Measurements from ENCODE around the gene GPR158. TPM values are rescaled to one million over a fixed set of nuclear protein-coding genes. Genes with fewer than 3 reads are reported as not detected.
"Not testable (repeated sequence)": the region's sequence is repeated elsewhere in the genome, so short reads cannot be mapped to it uniquely, and the experiment has no call there.

Gene GPR158
- total RNA-seq, 1 donor = 0.18 TPM

DNA sequence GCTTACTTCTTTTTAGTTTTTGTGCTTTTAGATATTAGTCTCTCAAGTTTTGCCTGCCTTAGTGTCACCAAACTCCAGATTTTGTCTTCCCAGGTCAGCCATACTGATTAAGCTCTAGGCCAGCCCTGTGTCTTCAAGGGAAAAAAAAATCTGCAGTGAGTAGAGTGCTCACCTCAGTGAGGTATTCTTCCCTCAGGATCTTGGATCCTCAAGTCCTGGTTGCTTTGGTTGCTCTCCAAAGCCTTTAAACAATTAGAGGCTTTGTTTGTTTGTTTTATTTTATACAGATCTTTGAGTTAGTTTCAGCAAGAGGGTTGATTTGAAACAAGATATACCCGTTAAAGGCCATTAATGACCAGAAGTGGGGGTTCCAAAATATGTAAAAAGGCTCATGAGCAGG lies 165.2 kb downstream of the GPR158 start:
- no peak for DNase-seq (ENCODE audit: low read depth)
- TF ChIP-seq, protein P1, sequence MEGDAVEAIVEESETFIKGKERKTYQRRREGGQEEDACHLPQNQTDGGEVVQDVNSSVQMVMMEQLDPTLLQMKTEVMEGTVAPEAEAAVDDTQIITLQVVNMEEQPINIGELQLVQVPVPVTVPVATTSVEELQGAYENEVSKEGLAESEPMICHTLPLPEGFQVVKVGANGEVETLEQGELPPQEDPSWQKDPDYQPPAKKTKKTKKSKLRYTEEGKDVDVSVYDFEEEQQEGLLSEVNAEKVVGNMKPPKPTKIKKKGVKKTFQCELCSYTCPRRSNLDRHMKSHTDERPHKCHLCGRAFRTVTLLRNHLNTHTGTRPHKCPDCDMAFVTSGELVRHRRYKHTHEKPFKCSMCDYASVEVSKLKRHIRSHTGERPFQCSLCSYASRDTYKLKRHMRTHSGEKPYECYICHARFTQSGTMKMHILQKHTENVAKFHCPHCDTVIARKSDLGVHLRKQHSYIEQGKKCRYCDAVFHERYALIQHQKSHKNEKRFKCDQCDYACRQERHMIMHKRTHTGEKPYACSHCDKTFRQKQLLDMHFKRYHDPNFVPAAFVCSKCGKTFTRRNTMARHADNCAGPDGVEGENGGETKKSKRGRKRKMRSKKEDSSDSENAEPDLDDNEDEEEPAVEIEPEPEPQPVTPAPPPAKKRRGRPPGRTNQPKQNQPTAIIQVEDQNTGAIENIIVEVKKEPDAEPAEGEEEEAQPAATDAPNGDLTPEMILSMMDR (IDR thresholded peaks at IDR 0.05; ENCODE audit: insufficient read depth, low read length) = no peak
- no peak overlapping the region for H3K4me3 ChIP-seq (ENCODE audit: low read depth, low read length)

DNA sequence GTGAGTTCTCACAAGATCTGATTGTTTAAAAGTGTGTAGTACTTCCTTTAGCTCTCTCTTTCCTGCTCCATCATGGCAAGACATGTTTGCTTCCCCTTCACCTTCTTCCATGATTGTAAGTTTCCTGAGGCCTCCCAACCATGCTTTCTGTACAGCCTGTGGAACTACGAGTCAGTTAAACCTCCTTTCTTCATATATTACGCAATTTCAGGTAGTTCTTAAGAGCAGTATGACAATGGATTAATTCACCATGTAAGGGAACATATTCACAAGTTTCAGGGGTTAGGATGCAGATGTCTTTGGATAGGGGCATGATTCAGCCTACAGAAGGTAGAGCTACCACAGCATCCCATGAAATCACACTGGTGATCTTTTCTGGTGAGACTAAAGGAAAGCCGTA lies 174.7 kb downstream of the GPR158 start:
- TF ChIP-seq, protein P1 (IDR thresholded peaks at IDR 0.05; ENCODE audit: insufficient read depth, low read length) = no peak

DNA sequence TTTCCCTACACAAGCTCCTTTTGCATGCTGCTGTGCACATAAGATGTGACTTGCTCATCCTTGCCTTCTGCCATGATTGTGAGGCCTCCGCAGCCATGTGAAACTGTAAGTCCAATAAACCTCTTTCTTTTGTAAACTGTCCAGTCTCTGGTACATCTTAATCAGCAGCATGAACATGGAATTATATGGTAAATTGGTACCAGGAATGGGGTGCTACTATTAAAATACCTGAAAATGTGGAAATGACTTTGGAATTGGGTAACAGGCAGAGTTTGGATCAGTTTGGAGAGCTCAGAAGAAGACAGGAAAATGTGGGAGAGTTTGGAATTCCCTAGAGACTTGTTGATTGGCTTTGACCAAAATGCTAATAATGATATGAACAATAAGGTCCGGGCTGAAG lies 181.8 kb downstream of the GPR158 start:
- TF ChIP-seq, protein P1 (IDR thresholded peaks at IDR 0.05; ENCODE audit: insufficient read depth, low read length) = no peak
- no peak overlapping the region for H3K4me3 ChIP-seq (ENCODE audit: low read depth, low read length)
- DNase-seq (ENCODE audit: low read depth) = no peak

More for the DNA sequence above, 174.7 kb downstream of the GPR158 start:
- no peak for DNase-seq (ENCODE audit: low read depth)
- H3K4me3 ChIP-seq (ENCODE audit: low read depth, low read length) = no peak overlapping the region

DNA sequence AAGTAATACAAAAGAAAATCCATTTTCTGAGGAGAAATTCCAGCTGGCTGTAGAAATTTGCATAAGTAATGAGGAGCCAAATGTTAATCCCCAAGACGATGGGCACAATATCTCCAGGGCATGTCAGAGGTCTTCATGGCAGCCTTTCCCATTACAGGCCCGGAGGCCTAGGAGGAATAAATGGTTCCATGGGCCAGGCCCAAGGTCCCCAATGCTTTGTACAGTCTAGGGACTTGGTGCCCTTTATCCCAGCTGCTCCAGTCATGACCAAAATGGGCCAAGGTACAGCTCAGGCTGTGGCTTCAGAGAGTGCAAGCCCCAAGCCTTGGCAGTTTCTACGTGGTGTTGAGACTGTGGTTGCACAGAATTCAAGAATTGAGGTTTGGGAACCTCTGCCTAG lies 182.5 kb downstream of the GPR158 start:
- TF ChIP-seq, protein P1 (IDR thresholded peaks at IDR 0.05; ENCODE audit: insufficient read depth, low read length) = no peak
- H3K4me3 ChIP-seq (ENCODE audit: low read depth, low read length) = no peak overlapping the region
- DNase-seq (ENCODE audit: low read depth) = no peak

DNA sequence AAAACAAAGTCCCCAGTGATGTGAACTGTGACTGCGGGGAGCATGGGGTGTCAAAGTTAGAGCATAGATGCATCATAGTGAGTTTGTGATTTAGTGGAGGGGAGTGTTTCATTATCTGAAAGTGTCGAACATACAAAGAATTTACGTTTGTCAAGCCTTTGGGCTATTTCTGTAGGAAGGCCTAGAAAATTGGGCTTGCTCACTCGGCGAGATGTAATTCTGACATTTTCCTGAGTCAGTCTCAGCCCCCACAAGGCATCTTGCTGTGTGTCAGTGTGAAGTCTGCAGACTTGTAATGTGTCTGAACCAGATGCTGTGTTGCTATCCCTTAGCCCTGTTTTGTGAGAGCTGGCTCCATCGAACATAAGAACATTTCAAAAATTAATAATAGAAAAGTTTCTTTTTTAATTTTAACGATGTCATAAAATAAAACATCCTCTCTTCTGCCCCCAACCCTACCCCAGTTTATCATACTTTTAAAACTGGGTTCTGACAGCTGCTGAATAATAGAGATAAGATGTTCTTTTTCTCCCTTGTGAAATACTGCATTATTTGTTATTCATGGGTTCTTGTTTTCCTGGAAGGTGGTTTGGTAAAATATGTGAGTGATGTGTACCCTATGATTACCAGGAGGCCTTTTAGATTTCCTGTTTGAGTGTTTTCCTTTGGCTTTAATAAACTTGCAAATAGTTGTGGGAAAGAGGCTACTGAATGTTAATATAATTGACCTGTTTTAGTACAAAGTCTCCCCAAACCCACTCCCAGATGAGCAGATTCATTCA lies 207.4 kb downstream of the GPR158 start:
- no peak overlapping the region for H3K4me3 ChIP-seq (ENCODE audit: low read depth, low read length)
- DNase-seq (ENCODE audit: low read depth) = no peak
- TF ChIP-seq, protein P1 (IDR thresholded peaks at IDR 0.05; ENCODE audit: insufficient read depth, low read length) = no peak

DNA sequence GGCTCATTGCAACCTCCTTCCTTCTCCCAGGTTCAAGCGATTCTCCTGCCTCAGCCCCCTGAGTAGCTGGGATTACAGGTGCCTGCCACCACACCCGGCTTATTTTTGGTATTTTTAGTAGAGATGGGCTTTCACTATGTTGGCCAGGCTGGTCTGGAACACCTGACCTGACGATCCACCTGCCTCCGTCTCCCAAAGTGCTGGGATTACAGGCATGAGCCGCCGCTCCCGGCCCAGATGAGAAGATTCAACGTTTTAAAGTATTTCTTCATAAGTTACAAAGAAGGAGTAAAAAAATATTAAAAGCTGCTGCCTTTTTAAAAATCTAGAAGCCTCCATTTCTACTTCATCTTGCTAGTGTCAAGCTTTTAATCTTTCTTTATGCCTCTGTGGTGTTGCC lies 208.1 kb downstream of the GPR158 start:
- DNase-seq (ENCODE audit: low read depth); H3K4me3 ChIP-seq (ENCODE audit: low read depth, low read length): not testable (repeated sequence)

DNA sequence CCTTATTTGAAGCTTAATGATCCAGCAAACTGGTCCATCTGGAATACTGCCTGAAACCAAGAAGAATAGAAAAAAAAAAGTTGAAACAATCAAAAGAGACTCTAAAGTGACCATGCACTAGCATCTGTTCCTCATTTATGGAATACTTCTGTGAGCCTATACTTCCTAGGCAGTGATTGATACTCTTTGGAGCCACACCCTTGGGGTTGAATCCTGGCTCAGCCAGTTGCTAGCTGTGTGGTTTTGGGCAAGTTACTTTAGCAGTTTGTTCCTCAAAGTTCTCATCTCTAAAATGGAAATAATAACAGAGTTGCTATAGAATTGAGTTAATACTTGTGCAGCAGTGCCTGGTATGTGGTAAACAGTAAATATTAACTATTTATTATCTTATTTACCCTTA lies 208.9 kb downstream of the GPR158 start:
- H3K4me3 ChIP-seq (ENCODE audit: low read depth, low read length) = no peak overlapping the region
- TF ChIP-seq, protein P1 (IDR thresholded peaks at IDR 0.05; ENCODE audit: insufficient read depth, low read length) = no peak
- no peak for DNase-seq (ENCODE audit: low read depth)
